Activated CD4-positive, alpha-beta T cell treated with anti-CD3 and anti-CD28 coated beads, Interleukin-2, Interleukin-6, amounts not matched to agents 100 ng/mL and 50 ng/mL, durations not matched to agents 16 hours and 8 hours (primary cell): Measurements from ENCODE around the gene CCDC158.
"Not testable (repeated sequence)": the region's sequence is repeated elsewhere in the genome, so short reads cannot be mapped to it uniquely, and the experiment has no call there.

Experiments used
- DNase-seq: peaks from one replicate; pipeline ENCODE4 v3.0.0-alpha.2; 2020

Gene CCDC158

DNA sequence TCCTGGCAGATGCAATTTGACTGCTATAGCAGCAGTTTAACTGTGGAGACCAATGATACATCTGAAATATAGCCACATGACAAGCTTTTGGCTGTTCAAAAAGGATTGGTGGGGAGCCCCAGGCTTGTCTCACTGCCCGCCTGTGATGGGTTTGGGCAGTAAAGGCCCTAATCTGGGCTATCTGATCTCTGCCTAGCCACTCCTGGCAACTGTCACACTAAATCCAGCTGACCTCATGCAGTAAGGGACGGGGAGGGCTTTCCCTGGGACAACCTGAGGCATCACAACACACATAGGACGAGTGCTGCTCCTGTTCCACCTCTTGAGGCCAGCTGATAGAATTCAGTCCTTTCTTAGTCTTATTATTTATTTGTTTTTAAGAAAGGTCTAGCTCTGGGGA, 56.2 kb downstream of the CCDC158 start:
- no peak for DNase-seq

DNA sequence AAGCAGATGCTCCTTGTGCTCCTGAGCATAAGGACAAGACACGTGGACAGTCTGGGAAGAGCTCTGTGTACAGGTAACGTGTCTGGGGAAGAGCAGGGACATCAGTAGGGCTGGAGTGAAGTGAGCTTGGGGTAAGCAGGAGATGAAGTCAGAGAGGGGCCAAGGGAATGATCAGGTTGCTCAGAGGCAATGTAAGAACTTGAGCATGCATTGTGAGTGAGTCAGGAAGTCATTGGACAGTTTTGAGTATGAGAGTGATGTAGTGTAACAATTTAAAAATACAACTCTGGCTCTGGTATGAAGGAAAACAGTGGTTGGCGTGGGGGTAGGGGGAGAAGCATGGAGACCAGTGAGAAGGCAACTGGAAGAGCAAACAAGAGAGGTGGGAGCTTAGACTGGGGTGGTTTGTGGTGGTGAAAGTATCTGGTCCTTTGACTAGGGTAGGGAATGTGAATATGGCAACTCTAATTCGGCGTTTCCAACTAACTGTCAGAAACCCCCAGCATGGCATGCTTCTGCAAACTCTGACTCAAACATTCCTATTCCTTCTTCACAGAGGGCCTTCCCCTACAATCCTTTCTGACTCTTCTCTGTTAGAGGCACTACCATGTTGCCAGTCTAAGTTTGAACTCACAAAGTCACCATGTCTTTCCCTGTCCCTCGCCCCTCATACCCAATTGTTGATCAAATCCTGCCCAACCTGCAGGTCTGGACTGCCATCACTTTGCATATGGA, 57.2 kb downstream of the CCDC158 start:
- DNase-seq = no peak

DNA sequence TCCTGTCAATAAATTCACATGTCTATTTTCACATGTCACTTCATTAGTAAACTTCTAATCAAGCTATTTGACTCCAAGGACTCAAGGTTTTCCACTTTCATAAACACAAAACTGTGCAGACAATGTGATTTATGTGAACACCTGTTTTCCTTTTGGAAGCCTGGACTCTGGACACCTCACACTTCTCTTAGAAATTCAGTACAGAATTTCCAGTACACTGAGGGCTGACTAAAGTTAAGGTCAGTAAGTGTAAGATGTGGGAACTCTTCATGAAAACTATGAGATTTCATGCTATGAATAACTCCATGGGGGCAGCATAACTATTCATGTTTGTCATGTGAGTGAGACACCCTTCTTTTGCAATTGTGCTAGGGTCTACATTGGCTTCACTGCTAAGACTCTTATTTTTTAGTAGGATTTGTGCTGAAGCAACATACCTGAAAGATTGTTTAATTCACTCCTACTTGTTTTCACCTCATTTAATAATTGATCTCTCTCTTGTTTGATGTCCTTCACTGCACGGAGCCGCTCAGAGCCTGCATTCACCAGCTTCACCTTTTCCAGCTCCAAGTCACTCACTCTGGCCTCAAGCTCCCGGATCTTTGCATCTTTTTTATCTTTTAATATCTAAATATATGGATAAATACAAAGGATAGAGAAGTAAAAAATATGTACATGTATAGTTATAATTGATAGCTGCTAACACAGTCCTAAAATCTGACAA, 59.1 kb downstream of the CCDC158 start:
- DNase-seq = no peak

DNA sequence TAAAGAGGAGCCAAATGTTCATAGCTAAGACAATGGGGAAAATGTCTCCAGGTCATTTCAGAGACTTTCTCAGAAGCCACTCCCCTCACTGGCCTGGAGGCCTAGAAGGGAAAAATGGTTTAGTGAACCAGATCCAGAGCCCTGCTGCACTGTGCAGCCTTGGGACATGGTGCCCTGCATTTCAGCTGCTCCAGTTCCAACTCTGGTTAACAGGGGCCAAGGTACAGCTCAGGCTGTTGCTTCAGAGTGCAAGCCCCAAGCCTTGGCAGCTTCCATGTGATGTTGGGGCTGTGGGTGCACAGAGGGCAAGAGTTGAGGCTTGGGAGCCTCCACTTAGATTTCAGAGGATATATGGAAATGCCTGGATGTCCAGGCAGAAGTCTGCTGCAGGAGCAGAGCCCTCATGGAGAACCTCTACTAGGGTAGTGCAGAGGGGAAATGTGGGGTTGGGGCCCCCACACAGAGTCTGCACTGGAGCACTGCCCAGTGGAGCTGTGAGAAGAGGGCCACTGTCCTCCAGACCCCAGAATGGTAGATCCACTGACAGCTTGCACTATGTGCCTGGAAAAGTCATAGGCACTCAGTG, 61.0 kb downstream of the CCDC158 start:
- not testable (repeated sequence) for DNase-seq

DNA sequence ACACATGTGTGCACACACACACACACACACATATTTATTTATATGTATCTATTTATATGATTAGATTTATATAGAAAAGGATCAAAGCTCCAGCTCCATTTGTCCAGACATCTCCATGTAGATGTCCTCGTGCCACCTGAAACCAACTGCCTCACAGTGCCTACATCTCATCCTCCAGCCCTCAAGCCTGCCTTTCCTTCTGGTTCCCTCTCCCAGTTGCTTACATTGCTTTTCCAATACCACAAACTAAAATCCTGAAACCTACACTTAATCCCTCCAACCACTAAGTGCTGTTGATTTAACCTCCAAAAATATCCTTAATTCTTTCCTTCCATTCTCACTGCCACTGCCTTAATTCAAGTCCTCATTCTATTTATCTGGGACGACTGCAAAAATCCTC, 63.0 kb downstream of the CCDC158 start:
- DNase-seq = no peak

DNA sequence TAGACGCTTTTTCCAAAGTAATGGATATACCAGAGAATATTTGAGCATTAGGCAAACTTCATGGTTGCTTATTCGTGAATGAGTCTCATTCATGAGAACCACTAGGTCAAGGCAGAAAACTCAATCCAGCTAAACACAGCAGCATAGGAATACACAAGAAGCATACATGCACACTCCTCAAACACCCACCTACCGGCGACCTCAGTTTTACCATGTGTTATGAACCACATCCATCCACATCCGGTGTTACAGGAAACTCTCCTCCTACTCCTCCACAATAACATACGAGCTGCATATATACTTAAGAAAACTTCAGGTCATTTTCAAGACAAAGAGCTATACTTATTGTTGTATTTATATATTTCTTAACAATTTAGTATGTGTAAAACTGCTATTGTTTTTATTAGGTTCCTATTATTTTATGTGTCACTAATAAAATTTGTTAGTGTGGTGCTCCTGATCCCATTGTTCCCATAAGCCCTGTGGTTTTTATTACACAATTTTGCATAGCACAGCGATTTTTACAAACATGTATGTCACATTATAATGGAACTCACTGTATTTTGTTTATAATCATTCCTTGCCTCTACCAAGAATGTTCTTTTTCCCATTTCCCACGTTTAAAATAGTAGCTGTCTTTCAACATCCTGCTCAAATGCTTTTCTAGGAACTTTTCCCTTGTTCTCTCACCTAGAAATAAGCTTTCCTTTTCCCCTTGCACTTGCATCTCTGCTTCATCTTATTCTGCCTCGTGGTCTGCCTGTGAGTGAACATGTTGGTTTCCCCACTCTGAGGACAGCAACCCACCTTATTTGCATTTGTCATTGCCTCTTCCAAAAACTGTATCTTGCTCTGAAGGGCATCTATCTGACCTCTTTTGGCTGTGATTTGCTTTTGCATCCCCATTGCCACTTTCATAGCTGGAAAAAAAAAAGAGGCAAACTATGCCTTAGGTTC, 66.1 kb downstream of the CCDC158 start:
- peak; percentile 39 for DNase-seq

DNA sequence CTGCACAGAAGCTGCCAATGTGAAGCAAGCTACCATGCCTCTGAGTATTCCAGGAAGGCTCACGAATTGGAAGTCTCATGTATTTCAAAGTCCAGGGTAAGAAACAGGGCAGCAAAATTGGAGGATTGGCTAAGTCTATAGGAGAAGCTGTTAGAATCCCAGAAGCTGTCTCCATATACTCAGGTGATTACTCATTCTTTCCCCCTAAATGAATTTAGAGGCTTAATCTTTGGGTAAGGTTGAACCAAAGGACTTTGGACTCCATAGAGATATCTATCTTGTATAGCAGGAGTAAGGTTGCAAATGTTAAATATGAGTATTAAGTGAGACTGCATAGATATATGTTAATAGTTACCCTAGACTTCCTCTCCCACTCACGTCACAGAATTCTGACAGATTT, 78.1 kb downstream of the CCDC158 start:
- DNase-seq = no peak

DNA sequence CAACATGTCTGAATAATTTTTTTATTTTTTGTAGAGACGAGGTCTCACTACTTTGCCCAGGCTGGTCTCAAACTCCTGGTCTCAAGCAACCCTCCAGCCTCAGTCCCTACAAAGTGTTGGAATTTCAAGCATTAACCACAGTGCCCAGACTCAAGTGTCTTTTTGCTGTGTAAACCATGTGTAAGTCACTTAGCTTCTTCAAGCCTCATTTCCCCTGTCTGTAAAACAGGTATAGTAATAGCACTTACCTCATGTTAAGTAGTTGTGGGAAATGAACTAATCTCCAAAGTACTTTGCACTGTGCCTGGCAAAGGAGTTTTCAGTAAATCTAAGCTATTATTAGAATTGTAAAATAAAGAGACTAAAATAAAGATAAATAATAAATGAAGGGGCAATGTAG, 78.8 kb downstream of the CCDC158 start:
- no peak for DNase-seq

DNA sequence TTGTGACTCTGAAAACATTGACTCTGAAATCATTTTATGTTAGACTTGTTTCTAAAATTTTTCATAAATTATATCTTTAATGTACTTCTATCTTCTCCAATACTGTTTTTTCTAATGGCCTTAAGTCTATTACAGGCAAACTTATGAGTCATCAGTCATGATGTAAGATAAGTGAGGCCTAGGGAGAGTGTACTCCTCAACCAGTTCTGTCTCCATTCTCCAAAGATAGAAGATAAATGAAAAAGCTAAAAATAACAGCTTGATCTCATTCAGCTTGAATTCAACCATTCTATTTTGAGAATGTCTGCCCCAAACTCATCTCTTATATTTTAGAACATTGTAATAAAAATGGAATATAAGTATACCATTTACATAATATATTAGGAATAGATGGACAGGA, 79.9 kb downstream of the CCDC158 start:
- DNase-seq = no peak

DNA sequence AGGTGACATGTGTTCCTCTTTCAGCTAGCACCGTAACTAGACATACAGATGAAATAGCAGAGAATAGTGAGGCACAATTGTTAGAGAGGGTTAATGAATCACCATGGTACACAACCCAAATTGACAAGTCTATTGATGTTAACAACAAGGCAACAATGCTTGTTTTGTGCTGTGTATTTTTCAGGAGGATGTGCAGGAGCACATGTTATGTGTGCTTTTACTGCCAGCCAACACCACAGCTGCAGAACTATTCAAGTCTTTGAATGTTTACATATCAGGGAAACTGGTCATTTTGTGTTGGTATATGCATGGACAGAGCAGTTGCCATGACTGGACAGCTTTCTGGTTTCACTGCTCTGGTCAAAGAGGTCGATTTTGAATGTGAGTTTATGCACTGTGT, 81.6 kb downstream of the CCDC158 start:
- no peak for DNase-seq

DNA sequence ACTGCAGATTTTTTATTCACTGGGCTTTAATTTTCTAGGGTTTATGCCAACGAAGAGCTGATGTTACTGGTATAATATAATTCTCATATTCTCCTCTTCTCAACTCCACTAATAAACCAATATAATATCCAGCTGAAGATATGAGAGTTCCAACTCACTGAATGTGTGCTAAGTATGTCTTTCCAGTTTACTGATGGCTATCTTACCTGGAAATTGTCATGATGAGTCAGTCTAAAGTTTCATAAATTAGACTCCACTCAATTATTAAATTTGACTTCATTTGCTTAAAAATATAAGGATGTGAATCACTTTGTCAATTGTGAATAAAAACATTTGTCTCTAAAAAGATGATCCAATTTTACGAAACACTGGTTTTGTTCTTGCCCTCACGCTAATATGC, 86.1 kb downstream of the CCDC158 start:
- DNase-seq = no peak

DNA sequence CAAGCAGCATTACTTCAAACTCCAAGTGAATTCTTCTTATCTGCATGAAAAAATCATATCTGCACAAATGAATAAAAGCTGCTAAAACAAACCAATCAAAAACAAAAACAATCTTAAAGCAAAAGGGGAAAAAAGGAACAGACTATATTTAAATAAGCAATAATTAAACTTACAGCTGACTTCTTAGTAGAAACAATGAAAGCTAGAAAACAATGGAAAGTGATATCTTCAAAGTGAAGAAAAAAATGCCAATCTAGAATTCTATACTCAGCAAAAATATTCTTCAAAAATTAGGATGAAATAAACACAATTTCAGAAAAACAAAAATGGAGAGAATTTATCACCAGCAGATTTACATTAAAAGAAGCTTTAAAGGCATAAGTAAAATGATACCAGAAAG, 94.4 kb downstream of the CCDC158 start:
- DNase-seq = no peak

DNA sequence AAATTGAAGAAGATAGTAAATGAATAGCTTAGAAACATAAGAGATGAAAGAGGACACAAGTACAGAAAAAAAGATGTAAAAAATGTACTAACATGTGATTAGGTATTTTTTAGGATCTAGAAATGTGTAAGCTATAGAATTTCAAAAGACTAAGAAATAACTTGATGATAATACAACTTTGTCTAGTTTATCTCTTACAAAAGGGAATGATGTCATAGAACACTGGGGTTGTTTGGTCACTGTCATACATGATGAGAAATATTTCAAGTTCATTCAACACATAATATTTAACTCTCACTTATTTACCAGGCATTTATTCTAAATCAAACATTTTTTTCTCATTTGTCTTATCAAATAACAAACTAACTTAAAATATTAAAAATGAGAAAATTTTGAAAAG, 95.9 kb downstream of the CCDC158 start:
- DNase-seq = no peak

DNA sequence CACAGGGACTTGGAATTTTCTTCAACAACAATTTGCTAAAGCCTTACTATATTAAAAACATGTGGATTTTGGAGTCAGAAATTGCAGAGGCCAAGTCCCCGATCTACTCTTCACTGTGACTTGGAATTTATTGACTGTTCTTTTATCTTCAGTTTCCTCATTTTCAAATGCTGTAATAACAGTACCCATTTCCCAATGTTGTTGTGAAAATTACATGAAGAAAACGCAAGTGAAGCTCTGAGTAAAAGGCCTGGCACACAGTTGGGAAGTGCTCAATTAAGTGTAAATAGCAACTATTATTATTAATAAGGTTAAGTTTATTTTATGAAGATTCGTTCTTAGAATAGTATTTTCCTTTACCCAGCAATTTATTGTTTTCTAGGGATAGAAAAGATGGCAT, 98.7 kb downstream of the CCDC158 start:
- no peak for DNase-seq

DNA sequence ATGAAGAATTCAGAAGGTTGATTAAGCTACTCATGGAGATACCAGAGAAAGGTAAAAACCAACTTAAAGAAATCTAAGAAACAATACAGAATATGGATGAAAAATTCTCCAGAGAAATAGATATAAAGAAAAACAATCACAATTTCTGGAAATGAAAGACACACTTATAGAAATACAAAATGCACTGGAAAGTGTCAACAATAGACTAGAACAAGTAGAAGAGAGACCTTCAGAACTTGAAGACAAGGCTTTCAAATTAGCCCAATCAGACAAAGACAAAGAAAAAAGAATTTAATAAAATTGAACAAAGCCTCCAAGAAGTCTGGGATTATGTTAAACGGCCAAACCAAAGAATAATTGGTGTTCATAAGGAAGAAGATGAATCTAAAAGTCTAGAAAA, 104.8 kb downstream of the CCDC158 start:
- DNase-seq = no peak

DNA sequence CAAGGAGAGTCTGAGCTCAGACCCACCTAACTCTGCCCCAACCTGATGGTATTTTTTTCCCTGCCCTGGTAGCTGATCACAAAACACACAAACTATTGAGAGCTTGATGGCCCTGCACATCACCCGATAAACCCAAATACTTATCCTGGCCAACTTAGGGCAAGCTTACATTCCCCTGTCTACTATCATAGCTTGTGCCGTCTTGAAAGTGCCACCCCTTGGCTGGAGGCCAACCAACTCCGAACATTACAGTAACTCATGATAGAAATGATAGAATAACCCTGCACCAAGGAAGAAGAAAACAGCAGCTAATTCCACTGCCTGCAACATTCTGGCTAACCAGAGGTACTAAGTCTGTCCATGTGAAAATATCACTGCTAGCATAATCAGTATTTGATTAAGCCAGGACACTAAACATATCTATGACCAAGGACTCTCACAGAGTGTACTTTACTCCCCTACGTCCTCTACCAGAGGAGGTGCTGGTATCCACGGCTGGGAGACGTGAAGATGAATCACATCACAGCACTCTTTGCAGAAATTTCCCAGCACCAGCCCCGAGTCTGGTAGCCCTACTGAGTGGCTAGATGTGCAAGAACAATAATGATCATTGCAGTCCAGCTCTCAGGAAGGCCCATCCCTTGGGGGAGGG, 105.5 kb downstream of the CCDC158 start:
- DNase-seq = no peak

DNA sequence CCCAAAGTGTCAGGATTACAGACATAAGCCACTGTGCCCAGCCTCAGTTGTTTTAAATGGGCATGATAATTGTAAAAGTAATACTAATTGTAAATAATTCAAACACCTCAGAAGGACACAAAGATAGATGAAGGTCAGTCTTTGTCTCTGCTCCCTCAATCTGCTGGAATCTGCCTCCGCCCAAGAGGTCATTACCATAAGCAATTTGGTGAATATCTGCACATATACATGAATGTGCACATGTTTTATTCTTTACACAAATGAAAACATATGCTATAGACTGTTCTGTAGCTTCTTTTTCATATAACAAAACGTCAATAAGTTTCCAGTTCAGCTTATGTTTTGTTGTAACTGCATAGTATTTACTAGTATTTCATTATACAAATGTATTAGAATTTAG, 107.4 kb downstream of the CCDC158 start:
- DNase-seq = no peak

DNA sequence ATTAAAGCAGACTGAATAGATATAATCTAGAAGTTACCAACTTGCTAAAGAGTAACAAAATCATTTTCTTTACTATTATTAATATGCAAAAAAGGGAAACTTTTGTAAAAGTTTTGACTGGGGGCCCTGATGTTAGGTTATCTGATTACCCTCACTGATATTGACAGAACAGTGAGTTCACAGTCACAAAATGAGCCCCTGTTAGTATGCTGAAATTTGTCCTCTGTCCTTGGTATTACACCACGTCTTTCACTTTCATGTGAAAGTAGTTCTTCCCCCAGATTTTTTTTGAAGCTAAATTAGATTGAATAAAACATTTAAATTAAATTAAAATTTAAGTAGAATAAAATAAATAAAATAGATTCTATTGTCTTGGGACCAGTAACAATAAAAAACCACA, 108.5 kb downstream of the CCDC158 start:
- no peak for DNase-seq

DNA sequence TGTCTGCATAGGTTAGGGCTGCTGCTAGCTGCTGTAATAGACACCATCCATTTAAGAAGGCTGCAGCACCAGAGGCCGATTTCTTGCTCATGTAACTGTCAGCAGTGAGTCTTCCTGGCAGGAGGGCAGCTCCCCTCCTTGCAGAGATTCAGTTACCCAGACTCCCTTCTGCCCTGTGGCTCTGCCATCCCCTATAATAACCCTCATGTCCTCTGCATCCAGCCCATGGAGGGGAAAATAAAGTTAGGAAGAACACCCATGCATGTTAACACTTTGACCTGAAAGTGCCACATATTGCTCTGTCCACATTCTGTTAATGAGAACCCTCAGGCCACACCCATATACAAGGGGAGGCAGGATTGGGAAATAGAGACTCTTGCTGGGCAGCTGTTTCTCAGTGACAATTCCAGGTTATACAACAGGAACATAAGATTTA, 109.0 kb downstream of the CCDC158 start:
- DNase-seq = no peak

DNA sequence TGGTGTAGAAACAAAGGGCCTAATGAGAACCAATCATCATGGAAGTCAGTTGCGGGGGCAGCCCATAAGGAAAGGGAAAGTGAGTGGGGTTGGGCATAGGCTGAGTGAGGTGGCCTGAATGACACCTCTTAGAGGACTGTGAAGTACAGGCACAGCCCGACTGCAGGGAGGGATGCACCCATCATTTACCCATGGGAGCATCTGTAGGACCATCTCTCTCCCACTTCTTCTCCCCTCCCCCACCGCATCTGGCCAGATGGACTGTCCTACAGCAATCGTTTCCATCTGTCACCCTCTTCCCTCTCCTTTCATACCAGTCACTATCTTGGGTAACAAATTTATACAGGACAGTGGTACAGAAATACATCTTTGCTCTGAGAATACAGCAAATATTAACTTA, 110.3 kb downstream of the CCDC158 start:
- no peak for DNase-seq

DNA sequence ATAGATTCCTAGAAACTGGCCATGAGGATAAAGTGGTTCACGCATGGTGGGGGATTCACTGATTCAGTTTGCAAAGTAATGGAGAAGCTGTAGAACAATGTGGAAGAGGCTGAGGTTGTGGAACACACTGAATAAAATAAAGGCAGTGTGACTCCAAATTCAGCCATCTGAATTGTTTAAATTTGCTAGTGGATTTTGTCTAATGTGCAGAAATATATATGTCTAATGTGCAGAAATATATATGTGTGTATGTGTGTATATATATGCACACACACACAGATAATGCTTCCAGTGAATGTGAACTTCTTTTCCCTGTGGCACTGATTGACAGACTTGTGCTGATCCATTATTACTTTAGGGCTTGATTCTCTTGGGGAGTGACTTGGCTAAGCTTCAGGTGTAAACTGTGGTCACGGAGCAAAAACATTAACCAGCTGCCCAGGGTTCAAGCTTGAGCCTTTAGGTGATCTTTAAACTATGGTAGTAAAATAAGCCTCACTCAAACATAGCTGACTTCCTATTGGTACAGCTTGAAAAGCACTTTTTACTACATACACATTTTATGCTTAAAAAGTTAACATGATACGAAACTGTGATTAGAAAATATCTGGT, 110.9 kb downstream of the CCDC158 start:
- DNase-seq = no peak

DNA sequence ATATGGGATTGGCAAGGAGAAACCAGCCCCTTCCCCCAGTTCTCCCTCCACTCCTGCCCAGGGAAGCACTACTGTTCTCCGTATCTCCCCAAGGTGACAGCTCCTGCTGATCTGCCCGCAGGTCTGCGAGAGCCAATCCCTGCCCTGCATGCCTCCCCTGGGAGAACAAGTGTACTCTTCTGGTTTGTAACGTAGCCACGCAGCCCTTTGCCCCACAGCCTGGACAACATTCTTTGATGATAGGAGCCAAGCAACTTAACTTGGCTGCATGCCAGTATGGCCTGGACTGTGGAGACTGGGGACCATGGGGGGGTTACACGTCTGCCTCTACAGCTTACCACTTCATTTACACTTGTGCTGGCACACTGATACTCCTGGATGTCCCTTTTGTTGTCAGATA, 112.4 kb downstream of the CCDC158 start:
- DNase-seq = no peak
